Osteoblast (primary cell): Measurements from ENCODE around the gene CAPN15. TPM values are rescaled to one million over a fixed set of nuclear protein-coding genes. Genes with fewer than 3 reads are reported as not detected.

Source experiments
- DNase-seq: peaks from one replicate; pipeline ENCODE4 v3.0.0; 2011; ENCODE audit warnings: low spot score, mixed read lengths; ENCODE audit not compliant: insufficient read length; ENCODE audit errors: missing footprints
- H2AFZ ChIP-seq: 2 replicates; pipeline ENCODE4 v1.6.0; 2011; ENCODE audit warnings: mild to moderate bottlenecking, low read length
- H3K27ac ChIP-seq: 2 replicates; pipeline ENCODE4 v1.5.1; 2011; ENCODE audit warnings: mild to moderate bottlenecking, low read depth, low read length, moderate library complexity
- H3K27me3 ChIP-seq: 2 replicates; pipeline ENCODE4 v1.6.0; 2012; ENCODE audit warnings: mild to moderate bottlenecking, control low read depth, inconsistent platforms, low read length, moderate library complexity; ENCODE audit not compliant: insufficient read depth
- H3K36me3 ChIP-seq: 2 replicates; pipeline ENCODE4 v1.5.1; 2011; ENCODE audit warnings: mild to moderate bottlenecking, low read length, control low read depth, moderate library complexity; ENCODE audit not compliant: insufficient read depth
- H3K4me1 ChIP-seq: 2 replicates; pipeline ENCODE4 v1.5.1; 2011; ENCODE audit warnings: mild to moderate bottlenecking, low read length, control low read depth, moderate library complexity; ENCODE audit not compliant: insufficient read depth
- H3K4me2 ChIP-seq: 2 replicates; pipeline ENCODE4 v1.6.0; 2011; ENCODE audit warnings: mild to moderate bottlenecking, low read length; ENCODE audit not compliant: insufficient read depth
- H3K4me3 ChIP-seq: fragments of 200-600 bp; sonication (generic); 3 replicates; pipeline ENCODE4 v1.5.1; 2012; ENCODE audit warnings: mild to moderate bottlenecking, low read length, inconsistent platforms; ENCODE audit not compliant: insufficient read depth
- H3K79me2 ChIP-seq: 2 replicates; pipeline ENCODE4 v1.6.0; 2012; ENCODE audit warnings: mild to moderate bottlenecking, low read length, control low read depth, inconsistent platforms; ENCODE audit not compliant: insufficient read depth
- H3K9me3 ChIP-seq: 2 replicates; pipeline ENCODE4 v1.5.1; 2011; ENCODE audit warnings: low read depth, low read length, control low read depth
- H4K20me1 ChIP-seq: 2 replicates; pipeline ENCODE4 v1.6.0; 2012; ENCODE audit warnings: mild to moderate bottlenecking, low read length, control low read depth; ENCODE audit not compliant: insufficient read depth
- total RNA-seq: library from RNA; depleted of rRNA; stranded (reverse); fragments of >200 nt; gene quantifications from 2 replicates; pipeline ENCODE4 v1.2.3, GENCODE V29; 2012
- TF ChIP-seq, protein P1 (sequence below): IDR thresholded peaks from 2 replicates; pipeline ENCODE4 v1.5.1; 2011; ENCODE audit warnings: mild to moderate bottlenecking, low read depth, low read length, moderate library complexity; ENCODE audit errors: extremely low read depth

Gene CAPN15
- total RNA-seq, 1 donor = 27.1 TPM

DNA sequence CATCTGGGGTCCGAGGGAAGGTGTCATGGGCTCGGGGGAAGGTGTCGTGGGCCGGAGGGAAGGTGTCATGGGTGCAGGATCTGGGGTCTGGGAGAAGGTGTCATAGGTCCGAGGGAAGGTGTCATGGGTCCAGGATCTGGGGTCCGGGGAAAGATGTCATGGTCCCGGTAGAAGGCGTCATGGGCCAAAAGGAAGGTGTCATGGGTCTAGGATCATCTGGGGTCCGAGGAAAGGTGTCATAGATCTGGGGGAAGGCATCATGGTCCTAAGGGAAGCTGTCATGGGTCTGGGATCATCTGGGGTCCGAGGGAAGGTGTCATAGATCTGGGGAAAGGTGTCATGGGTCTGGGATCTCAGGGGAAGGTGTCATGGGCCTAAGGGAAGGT is 63.3 kb downstream of the CAPN15 start:
- Histone ChIP-seq H3K27me3 (no peaks in the 10 kb centered on the region), H3K4me1 (peaks cover 33% of the 10 kb centered on the region), H3K4me3 (peak overlapping the region; percentile 97), H4K20me1 (peaks cover 53% of the 10 kb centered on the region), H3K9me3 (no peaks in the 10 kb centered on the region), H3K4me2 (peak overlapping the region; percentile 81), H3K27ac (peak overlapping the region; percentile 51), H3K36me3 (no peaks in the 10 kb centered on the region), H3K79me2 (peaks cover 68% of the 10 kb centered on the region), H2AFZ (no peak overlapping the region)
- TF ChIP-seq, protein P1, sequence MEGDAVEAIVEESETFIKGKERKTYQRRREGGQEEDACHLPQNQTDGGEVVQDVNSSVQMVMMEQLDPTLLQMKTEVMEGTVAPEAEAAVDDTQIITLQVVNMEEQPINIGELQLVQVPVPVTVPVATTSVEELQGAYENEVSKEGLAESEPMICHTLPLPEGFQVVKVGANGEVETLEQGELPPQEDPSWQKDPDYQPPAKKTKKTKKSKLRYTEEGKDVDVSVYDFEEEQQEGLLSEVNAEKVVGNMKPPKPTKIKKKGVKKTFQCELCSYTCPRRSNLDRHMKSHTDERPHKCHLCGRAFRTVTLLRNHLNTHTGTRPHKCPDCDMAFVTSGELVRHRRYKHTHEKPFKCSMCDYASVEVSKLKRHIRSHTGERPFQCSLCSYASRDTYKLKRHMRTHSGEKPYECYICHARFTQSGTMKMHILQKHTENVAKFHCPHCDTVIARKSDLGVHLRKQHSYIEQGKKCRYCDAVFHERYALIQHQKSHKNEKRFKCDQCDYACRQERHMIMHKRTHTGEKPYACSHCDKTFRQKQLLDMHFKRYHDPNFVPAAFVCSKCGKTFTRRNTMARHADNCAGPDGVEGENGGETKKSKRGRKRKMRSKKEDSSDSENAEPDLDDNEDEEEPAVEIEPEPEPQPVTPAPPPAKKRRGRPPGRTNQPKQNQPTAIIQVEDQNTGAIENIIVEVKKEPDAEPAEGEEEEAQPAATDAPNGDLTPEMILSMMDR = no peak
- DNase-seq = no peak

DNA sequence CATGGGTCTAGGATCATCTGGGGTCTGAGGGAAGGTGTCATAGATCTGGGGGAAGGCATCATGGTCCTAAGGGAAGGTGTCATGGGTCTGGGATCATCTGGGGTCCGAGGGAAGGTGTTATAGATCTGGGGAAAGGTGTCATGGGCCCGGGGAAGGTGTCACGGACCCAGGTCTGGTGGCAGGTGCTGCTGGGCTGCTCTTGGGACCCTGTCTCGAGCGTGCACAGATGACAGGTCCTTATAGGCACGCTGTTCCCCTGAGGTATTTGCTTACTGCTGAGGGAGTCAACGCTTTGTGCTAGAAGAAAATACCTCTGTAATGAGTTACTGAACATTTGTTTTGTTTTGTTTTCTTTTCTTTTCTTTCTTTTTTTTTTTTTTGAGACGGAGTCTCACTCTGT is 63.7 kb downstream of the CAPN15 start:
- Histone ChIP-seq H3K4me1 (peaks cover 29% of the 10 kb centered on the region), H3K79me2 (peaks cover 72% of the 10 kb centered on the region), H3K36me3 (no peaks in the 10 kb centered on the region), H3K27ac (peak overlapping the region; percentile 51), H3K27me3 (no peaks in the 10 kb centered on the region), H3K4me3 (peak overlapping the region; percentile 97), H4K20me1 (peaks cover 55% of the 10 kb centered on the region), H3K9me3 (no peaks in the 10 kb centered on the region), H3K4me2 (peak overlapping the region; percentile 81), H2AFZ (no peak overlapping the region)
- peak; percentile 32 for DNase-seq
- TF ChIP-seq, protein P1 = no peak

DNA sequence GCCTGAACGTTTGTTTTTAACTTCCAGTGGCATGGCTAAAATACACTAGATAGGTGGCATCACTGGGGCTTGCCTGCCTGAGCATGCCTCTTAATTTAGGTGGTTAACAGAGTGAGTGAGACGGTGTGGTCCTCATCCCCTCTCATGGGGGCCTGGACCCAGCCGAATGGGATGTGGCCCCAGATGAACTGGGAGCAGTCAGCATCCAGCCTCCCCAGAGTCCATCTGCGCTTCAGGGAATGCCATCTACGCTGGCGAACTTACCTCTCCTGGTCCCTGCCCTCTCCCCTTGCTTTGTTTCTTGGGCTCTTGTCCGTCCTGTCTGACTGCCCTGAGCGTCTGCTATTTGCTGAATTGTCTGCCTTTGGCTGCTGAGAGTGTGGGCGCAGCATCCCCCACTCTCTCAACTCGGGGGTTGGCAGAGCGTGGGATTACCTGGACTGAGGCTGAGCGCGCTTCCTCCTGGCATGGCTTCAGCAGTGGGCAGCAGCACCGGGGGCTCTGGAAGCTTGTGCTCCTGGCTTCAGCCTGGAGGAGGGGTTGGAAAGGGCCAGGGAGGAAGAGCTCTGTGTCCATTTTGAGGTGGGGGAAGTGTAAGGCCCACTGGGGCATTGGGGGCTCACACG is 64.5 kb downstream of the CAPN15 start:
- DNase-seq = peak; percentile 66
- peaks cover 59% of the 10 kb centered on the region for H4K20me1 ChIP-seq
- H3K27ac ChIP-seq = no peak overlapping the region
- H3K27me3 ChIP-seq = no peaks in the 10 kb centered on the region
- H3K79me2 ChIP-seq = peaks cover 78% of the 10 kb centered on the region
- no peak overlapping the region for H3K4me2 ChIP-seq
- H2AFZ ChIP-seq = no peak overlapping the region
- peaks cover 21% of the 10 kb centered on the region for H3K4me1 ChIP-seq
- H3K9me3 ChIP-seq = no peaks in the 10 kb centered on the region
- H3K36me3 ChIP-seq = no peaks in the 10 kb centered on the region
- no peak overlapping the region for H3K4me3 ChIP-seq
- TF ChIP-seq, protein P1 = no peak

DNA sequence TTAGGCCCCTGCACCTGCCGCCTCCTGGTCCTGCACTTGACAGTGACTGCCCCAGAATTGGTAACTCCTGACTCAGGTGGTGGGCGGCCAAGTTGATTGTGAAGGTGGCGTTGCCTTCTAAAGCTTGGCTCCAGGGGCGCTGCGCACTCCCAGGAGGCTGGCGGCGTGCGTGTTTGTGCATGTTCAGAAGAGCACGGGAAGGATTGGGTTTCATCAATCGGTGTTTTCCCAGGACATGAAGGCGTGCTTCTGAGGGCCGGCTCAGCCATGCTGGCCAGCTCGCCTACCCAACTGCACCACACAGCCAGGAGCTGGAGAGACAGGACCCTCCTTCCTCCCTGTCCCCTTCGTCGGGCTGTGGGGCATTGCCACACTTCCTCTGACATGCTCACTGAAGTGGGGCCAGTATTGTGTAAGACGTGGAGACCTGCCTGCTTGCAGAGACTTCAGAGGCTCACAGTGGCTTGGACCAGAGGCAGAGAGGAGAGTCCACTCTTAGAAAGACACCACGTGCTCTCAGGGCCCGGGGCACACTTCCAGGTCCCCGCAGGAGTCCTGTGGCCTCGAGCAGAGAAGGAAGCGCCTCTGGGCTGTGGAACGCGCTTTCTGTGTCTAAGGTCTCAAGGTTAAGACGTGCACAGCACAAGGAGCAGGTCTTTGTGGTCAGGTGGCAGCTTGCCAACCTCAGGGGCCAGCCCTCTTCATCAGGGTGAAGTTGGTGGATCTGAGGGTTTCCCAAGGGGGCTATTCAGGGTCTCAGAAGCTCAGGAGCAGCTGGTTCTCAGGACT is 65.2 kb downstream of the CAPN15 start:
- Histone ChIP-seq H3K4me3 (no peak overlapping the region), H2AFZ (no peak overlapping the region), H3K36me3 (no peaks in the 10 kb centered on the region), H3K79me2 (peaks cover 76% of the 10 kb centered on the region), H3K4me2 (no peak overlapping the region), H3K27ac (no peak overlapping the region), H3K4me1 (peaks cover 17% of the 10 kb centered on the region), H4K20me1 (peaks cover 57% of the 10 kb centered on the region), H3K27me3 (no peaks in the 10 kb centered on the region), H3K9me3 (no peaks in the 10 kb centered on the region)
- peak; percentile 78 for DNase-seq
- TF ChIP-seq, protein P1 = no peak
